CD8-positive, alpha-beta memory T cell (primary cell): ENCODE measurements around the gene ZNF425. TPM values are rescaled to one million over a fixed set of nuclear protein-coding genes. Genes with fewer than 3 reads are reported as not detected.

ENCODE experiments used
- CTCF ChIA-PET: fragments of 350-600 bp; sonication (Branson Sonifier 250); formaldehyde crosslinking; loops from one replicate; lab custom pipeline; 2021; ENCODE audit warnings: antibody characterized with exemption; lab: Charles Lee
- POLR2A ChIA-PET: fragments of 350-600 bp; sonication (Branson Sonifier 250); formaldehyde crosslinking; loops from one replicate; lab custom pipeline; 2021; ENCODE audit warnings: antibody characterized with exemption; lab: Charles Lee
- DNase-seq, 5 donors: peaks; one replicate each; pipeline versions ENCODE4 v3.0.0 to v3.0.0-alpha.2; 2020 to 2022; ENCODE audit warnings: mixed read lengths in 1 of 5
- H3K27ac ChIP-seq: one replicate; pipeline ENCODE4 v1.7.0; 2013; ENCODE audit warnings: low read depth, mild to moderate bottlenecking, low read length, moderate library complexity
- H3K27me3 ChIP-seq: 2 replicates; pipeline ENCODE4 v1.7.0; 2013; ENCODE audit warnings: low read length, mild to moderate bottlenecking; ENCODE audit not compliant: insufficient read depth, poor library complexity, severe bottlenecking
- H3K36me3 ChIP-seq: 2 replicates; pipeline ENCODE4 v1.7.0; 2013; ENCODE audit warnings: mild to moderate bottlenecking, low read length, moderate library complexity; ENCODE audit not compliant: insufficient read depth
- H3K4me1 ChIP-seq: 2 replicates; pipeline ENCODE4 v1.7.0; 2013; ENCODE audit warnings: mild to moderate bottlenecking, low read length, moderate library complexity; ENCODE audit not compliant: insufficient read depth
- H3K4me3 ChIP-seq: 2 replicates; pipeline ENCODE4 v1.7.0; 2013; ENCODE audit warnings: mild to moderate bottlenecking, low read length
- H3K9me3 ChIP-seq: 2 replicates; pipeline ENCODE4 v1.7.0; 2013; ENCODE audit warnings: mild to moderate bottlenecking, low read length
- H3K27ac Mint-ChIP-seq, 8 donors: one replicate each; pipeline ENCODE4 v1.8.0; 2020 to 2021; ENCODE audit warnings: mixed read lengths in 8 of 8, mild to moderate bottlenecking in 6 of 8, inconsistent platforms in 3 of 8, moderate library complexity in 3 of 8
- H3K27me3 Mint-ChIP-seq, 2 donors: one replicate each; pipeline ENCODE4 v1.8.0; 2020 to 2021; ENCODE audit warnings: mixed read lengths in 2 of 2, mild to moderate bottlenecking in 1 of 2, moderate library complexity in 1 of 2
- H3K36me3 Mint-ChIP-seq, 3 donors: one replicate each; pipeline ENCODE4 v1.8.0; 2020 to 2021; ENCODE audit warnings: mixed read lengths in 3 of 3, inconsistent platforms in 1 of 3, mild to moderate bottlenecking in 1 of 3
- H3K4me1 Mint-ChIP-seq, 3 donors: one replicate each; pipeline ENCODE4 v1.8.0; 2020 to 2021; ENCODE audit warnings: mixed read lengths in 3 of 3, inconsistent platforms in 1 of 3, mild to moderate bottlenecking in 1 of 3
- H3K4me3 Mint-ChIP-seq, 7 donors: one replicate each; pipeline ENCODE4 v1.8.0; 2020 to 2021; ENCODE audit warnings: mixed read lengths in 7 of 7, mild to moderate bottlenecking in 6 of 7, moderate library complexity in 4 of 7, inconsistent platforms in 2 of 7
- H3K9me3 Mint-ChIP-seq, 5 donors: one replicate each; pipeline ENCODE4 v1.8.0; 2020 to 2022; ENCODE audit warnings: mixed read lengths in 5 of 5, mild to moderate bottlenecking in 3 of 5, moderate library complexity in 2 of 5, inconsistent platforms in 1 of 5
- polyA plus RNA-seq: library from polyadenylated mRNA; unstranded; fragments of 300-500 nt; fragmentation: Illumina TruSeq; gene quantifications from one replicate; pipeline ENCODE4 v1.2.3, GENCODE V29; 2021
- total RNA-seq, 2 experiments: library from RNA; stranded (reverse); gene quantifications; one replicate each; pipeline ENCODE4 v1.2.3, GENCODE V29; 2021

The ZNF425 gene
- total and polyA plus RNA-seq, 3 experiments from 2014 or later = 1.4 to 1.8 (median 1.7) TPM

- ChIA-PET CTCF (interaction anchor here (1.6 kb wide), 1 partner anchor 20 kb away, joined by 10 read pairs; no protein-coding TSS in a partner anchor), POLR2A (no interaction called here)
- no peaks in the 10 kb centered on the region for H3K27me3 ChIP-seq
- peaks cover 4% of the 10 kb centered on the region for H3K4me1 ChIP-seq
- H3K36me3 Mint-ChIP-seq = peaks cover 5 to 24% (median 6%) of the 10 kb centered on the region in 3 donors
- no peaks in the 10 kb centered on the region for H3K27me3 Mint-ChIP-seq
- no peaks in the 10 kb centered on the region for H3K36me3 ChIP-seq
- DNase-seq = no peak
- no peak overlapping the region for H3K27ac ChIP-seq
- H3K4me3 Mint-ChIP-seq = no peak overlapping the region
- H3K9me3 ChIP-seq = no peaks in the 10 kb centered on the region
- H3K27ac Mint-ChIP-seq = peak overlapping the region in 5 of 8 donors; percentile 5 to 72 (median 22)
- no peak overlapping the region for H3K4me3 ChIP-seq
- H3K4me1 Mint-ChIP-seq = peaks cover 28 to 52% (median 34%) of the 10 kb centered on the region in 3 donors
- peaks cover 0 to 5% (median 2%) of the 10 kb centered on the region in 5 donors for H3K9me3 Mint-ChIP-seq
Observed at GRCh38 chr7:149085866-149086265, 40.3 kb downstream of the ZNF425 start.

- H3K27me3 Mint-ChIP-seq = no peaks in the 10 kb centered on the region
- POLR2A ChIA-PET = no interaction called here
- no peaks in the 10 kb centered on the region for H3K9me3 ChIP-seq
Observed at GRCh38 chr7:149084407-149084806, 41.7 kb downstream of the ZNF425 start.

GRCh38 chr7:149081914-149082313 lies 44.2 kb downstream of the ZNF425 start:
- DNase-seq = no peak
- H3K4me1 ChIP-seq = no peaks in the 10 kb centered on the region
- H3K27me3 ChIP-seq = no peaks in the 10 kb centered on the region
- ChIA-PET CTCF (no interaction called here), POLR2A (no interaction called here)
- peaks cover 0 to 5% (median 2%) of the 10 kb centered on the region in 5 donors for H3K9me3 Mint-ChIP-seq
- no peaks in the 10 kb centered on the region for H3K27me3 Mint-ChIP-seq
- no peaks in the 10 kb centered on the region for H3K9me3 ChIP-seq
- H3K36me3 ChIP-seq = peaks cover 1% of the 10 kb centered on the region
- peak overlapping the region in 1 of 8 donors; percentile 47 for H3K27ac Mint-ChIP-seq
- no peak overlapping the region for H3K4me3 Mint-ChIP-seq
- H3K4me3 ChIP-seq = no peak overlapping the region
- peaks cover 5 to 36% (median 6%) of the 10 kb centered on the region in 3 donors for H3K36me3 Mint-ChIP-seq
- H3K27ac ChIP-seq = no peak overlapping the region
- H3K4me1 Mint-ChIP-seq = peaks cover 22 to 37% (median 28%) of the 10 kb centered on the region in 3 donors

More at GRCh38 chr7:149084407-149084806, 41.7 kb downstream of the ZNF425 start:
- H3K9me3 Mint-ChIP-seq = peaks cover 0 to 5% (median 2%) of the 10 kb centered on the region in 5 donors
- H3K4me1 Mint-ChIP-seq = peaks cover 30 to 49% (median 31%) of the 10 kb centered on the region in 3 donors
- H3K27ac Mint-ChIP-seq = no peak overlapping the region
- Histone ChIP-seq H3K36me3 (no peaks in the 10 kb centered on the region), H3K27me3 (no peaks in the 10 kb centered on the region), H3K4me1 (peaks cover 4% of the 10 kb centered on the region), H3K4me3 (no peak overlapping the region), H3K27ac (no peak overlapping the region)
- CTCF ChIA-PET = interaction anchor here (0.7 to 1.9 kb wide), 3 partner anchors 18 to 79 kb away, joined by 3 to 10 read pairs (median 7); partner anchors contain the start of gene PDIA4
- H3K4me3 Mint-ChIP-seq = peak overlapping the region in 1 of 7 donors; percentile 6
- H3K36me3 Mint-ChIP-seq = peaks cover 5 to 27% (median 6%) of the 10 kb centered on the region in 3 donors
- no peak for DNase-seq

- Histone ChIP-seq H3K36me3 (peaks cover 8% of the 10 kb centered on the region), H3K9me3 (no peaks in the 10 kb centered on the region), H3K27me3 (no peaks in the 10 kb centered on the region), H3K4me3 (no peak overlapping the region), H3K4me1 (no peaks in the 10 kb centered on the region), H3K27ac (no peak overlapping the region)
- H3K4me3 Mint-ChIP-seq = no peak overlapping the region
- H3K4me1 Mint-ChIP-seq = peaks cover 12 to 28% (median 21%) of the 10 kb centered on the region in 3 donors
- no peaks in the 10 kb centered on the region for H3K27me3 Mint-ChIP-seq
- no peak overlapping the region for H3K27ac Mint-ChIP-seq
- DNase-seq = no peak
- H3K9me3 Mint-ChIP-seq = no peaks in the 10 kb centered on the region
- H3K36me3 Mint-ChIP-seq = peaks cover 0 to 44% (median 6%) of the 10 kb centered on the region in 3 donors
- CTCF ChIA-PET = interaction anchor here (1.2 to 2.9 kb wide), 2 partner anchors 12 to 72 kb away, joined by 3 to 7 read pairs; no protein-coding TSS in a partner anchor
- POLR2A ChIA-PET = no interaction called here
Observed at GRCh38 chr7:149077594-149077993, 48.5 kb downstream of the ZNF425 start.

GRCh38 chr7:149075286-149075685 lies 50.8 kb downstream of the ZNF425 start:
- no peaks in the 10 kb centered on the region for H3K9me3 Mint-ChIP-seq
- DNase-seq = no peak
- ChIA-PET POLR2A (no interaction called here), CTCF (interaction anchor here (0.7 to 2.7 kb wide), 2 partner anchors 10 to 70 kb away, joined by 4 to 12 read pairs; no protein-coding TSS in a partner anchor)
- Histone ChIP-seq H3K27ac (no peak overlapping the region), H3K27me3 (no peaks in the 10 kb centered on the region), H3K4me1 (peaks cover 5% of the 10 kb centered on the region), H3K9me3 (no peaks in the 10 kb centered on the region), H3K36me3 (peaks cover 17% of the 10 kb centered on the region), H3K4me3 (no peak overlapping the region)
- no peak overlapping the region for H3K4me3 Mint-ChIP-seq
- peaks cover 0 to 57% (median 8%) of the 10 kb centered on the region in 3 donors for H3K36me3 Mint-ChIP-seq
- peak overlapping the region in 1 of 8 donors; percentile 29 for H3K27ac Mint-ChIP-seq
- no peaks in the 10 kb centered on the region for H3K27me3 Mint-ChIP-seq
- H3K4me1 Mint-ChIP-seq = peaks cover 5 to 20% (median 10%) of the 10 kb centered on the region in 3 donors

GRCh38 chr7:149074116-149074885 lies 51.8 kb downstream of the ZNF425 start:
- H3K27me3 Mint-ChIP-seq = no peaks in the 10 kb centered on the region

GRCh38 chr7:149072438-149072775 lies 53.7 kb downstream of the ZNF425 start:
- CTCF ChIA-PET = interaction anchor here (1.1 to 2.4 kb wide), 4 partner anchors 10 to 67 kb away, joined by 3 to 13 read pairs (median 5); no protein-coding TSS in a partner anchor
- DNase-seq = no peak
- peaks cover 5% of the 10 kb centered on the region for H3K4me1 ChIP-seq
- Mint-ChIP-seq H3K27me3 (no peaks in the 10 kb centered on the region), H3K9me3 (no peaks in the 10 kb centered on the region), H3K27ac (peak overlapping the region in 5 of 8 donors; percentile 3 to 82 (median 46)), H3K36me3 (peaks cover 0 to 54% (median 11%) of the 10 kb centered on the region in 3 donors), H3K4me1 (peaks cover 5 to 16% (median 7%) of the 10 kb centered on the region in 3 donors), H3K4me3 (no peak overlapping the region)
- no peaks in the 10 kb centered on the region for H3K27me3 ChIP-seq
- POLR2A ChIA-PET = no interaction called here
- H3K9me3 ChIP-seq = no peaks in the 10 kb centered on the region
- H3K4me3 ChIP-seq = no peak overlapping the region
- no peak overlapping the region for H3K27ac ChIP-seq
- H3K36me3 ChIP-seq = peaks cover 29% of the 10 kb centered on the region

More at GRCh38 chr7:149074116-149074885, 51.8 kb downstream of the ZNF425 start:
- Mint-ChIP-seq H3K4me3 (no peak overlapping the region), H3K9me3 (no peaks in the 10 kb centered on the region), H3K36me3 (peaks cover 0 to 56% (median 8%) of the 10 kb centered on the region in 3 donors), H3K4me1 (peaks cover 5 to 19% (median 7%) of the 10 kb centered on the region in 3 donors), H3K27ac (peak overlapping the region in 6 of 8 donors; percentile 24 to 76 (median 50))
- H3K27ac ChIP-seq = no peak overlapping the region
- ChIA-PET CTCF (interaction anchor here (2.2 to 2.7 kb wide), 2 partner anchors 9 to 67 kb away, joined by 6 to 12 read pairs; no protein-coding TSS in a partner anchor), POLR2A (no interaction called here)
- H3K4me1 ChIP-seq = peaks cover 5% of the 10 kb centered on the region
- H3K36me3 ChIP-seq = peaks cover 24% of the 10 kb centered on the region
- H3K27me3 ChIP-seq = no peaks in the 10 kb centered on the region
- no peak overlapping the region for H3K4me3 ChIP-seq
- H3K9me3 ChIP-seq = no peaks in the 10 kb centered on the region
- no peak for DNase-seq
